ENCODE measurements around the gene GGA2.
"Not testable (repeated sequence)": the region's sequence is repeated elsewhere in the genome, so short reads cannot be mapped to it uniquely, and the experiment has no call there.

GGA2 gene

DNA sequence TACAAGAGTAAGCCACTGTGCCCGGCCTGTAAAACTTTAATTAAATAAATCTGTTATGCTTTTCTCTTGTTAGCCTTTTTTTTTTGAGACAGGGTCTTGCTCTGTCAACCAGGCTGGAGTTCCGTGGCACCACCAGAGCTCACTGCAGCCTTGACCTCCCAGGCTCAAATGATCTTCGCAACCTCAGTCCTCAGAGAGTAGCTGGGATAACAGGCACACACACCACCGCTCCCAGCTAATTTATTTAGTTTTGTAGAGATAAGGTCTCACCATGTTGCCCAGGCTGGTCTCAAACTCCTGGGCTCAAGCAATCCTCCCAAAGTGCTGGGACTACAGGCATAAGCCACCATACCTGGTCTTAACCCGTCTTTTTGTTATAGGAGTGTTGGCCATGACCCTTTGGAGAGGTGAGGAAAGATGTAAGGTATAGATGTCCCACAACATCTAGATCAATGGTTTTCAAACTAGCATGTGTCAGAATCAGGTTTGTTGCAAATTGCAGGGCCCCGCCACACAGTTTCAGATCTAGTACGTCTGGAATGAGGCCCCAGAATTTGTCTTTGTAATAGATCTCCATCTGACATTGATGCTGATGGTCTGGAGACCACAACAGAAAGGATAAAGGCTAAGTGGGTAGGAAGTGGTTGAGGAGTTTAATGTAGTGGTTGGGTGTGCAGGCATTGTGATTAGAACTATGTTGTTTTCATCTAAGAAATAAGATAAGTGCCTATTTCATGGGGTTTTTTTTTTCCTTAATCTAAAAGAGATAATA is 4.3 kb upstream of the GGA2 start:
- Histone ChIP-seq H3K4me3 (ENCODE audit: insufficient read depth in 1 of 2, low read depth in 1 of 2, low read length in 2 of 2) (no peak overlapping the region), H2BK15ac (ENCODE audit: low read depth, poor library complexity, severe bottlenecking) (no peak overlapping the region), H2BK5ac (ENCODE audit: low read depth, low read length, poor library complexity, severe bottlenecking) (no peak overlapping the region), H2AFZ (ENCODE audit: low read depth, low read length) (no peak overlapping the region), H2BK12ac (ENCODE audit: low read length in 2 of 2) (no peak overlapping the region), H3K27me3 (ENCODE audit: control insufficient read depth in 1 of 2, insufficient read depth in 1 of 2, low read length in 2 of 2) (no peaks in the 10 kb centered on the region), H3K4ac (ENCODE audit: low read depth in 1 of 2, low read length in 2 of 2) (no peak overlapping the region), H3K9ac (ENCODE audit: low read length) (no peak overlapping the region), H3K9me3 (ENCODE audit: control insufficient read depth, low read length) (no peaks in the 10 kb centered on the region), H3K27ac (ENCODE audit: low read length, poor library complexity, severe bottlenecking) (no peak overlapping the region), H3K36me3 (ENCODE audit: control insufficient read depth in 1 of 2, insufficient read depth in 2 of 2, low read depth in 1 of 2, low read length in 2 of 2) (peaks cover 10 to 21% of the 10 kb centered on the region in 2 experiments), H3K14ac (ENCODE audit: low read length in 2 of 2) (no peak overlapping the region), H2BK120ac (ENCODE audit: low read depth, low read length) (no peak overlapping the region), H3K18ac (ENCODE audit: low read depth in 1 of 2, low read length in 2 of 2) (no peak overlapping the region), H4K8ac (ENCODE audit: low read length) (no peak overlapping the region), H4K91ac (ENCODE audit: low read length) (no peak overlapping the region), H2AK5ac (ENCODE audit: low read length, severe bottlenecking) (no peak overlapping the region), H3K4me1 (ENCODE audit: control insufficient read depth, insufficient read depth, low read depth, low read length) (peaks cover 5% of the 10 kb centered on the region), H3K4me2 (ENCODE audit: low read length, poor library complexity, severe bottlenecking) (no peak overlapping the region), H3K23ac (ENCODE audit: low read length in 2 of 2) (no peak overlapping the region), H3K79me1 (replicated peaks; ENCODE audit: low read length, poor library complexity, severe bottlenecking) (peaks cover 1% of the 10 kb centered on the region)
- no peak for DNase-seq
- 90% methylated on average over 5 of the region's 7 CpGs for WGBS

DNA sequence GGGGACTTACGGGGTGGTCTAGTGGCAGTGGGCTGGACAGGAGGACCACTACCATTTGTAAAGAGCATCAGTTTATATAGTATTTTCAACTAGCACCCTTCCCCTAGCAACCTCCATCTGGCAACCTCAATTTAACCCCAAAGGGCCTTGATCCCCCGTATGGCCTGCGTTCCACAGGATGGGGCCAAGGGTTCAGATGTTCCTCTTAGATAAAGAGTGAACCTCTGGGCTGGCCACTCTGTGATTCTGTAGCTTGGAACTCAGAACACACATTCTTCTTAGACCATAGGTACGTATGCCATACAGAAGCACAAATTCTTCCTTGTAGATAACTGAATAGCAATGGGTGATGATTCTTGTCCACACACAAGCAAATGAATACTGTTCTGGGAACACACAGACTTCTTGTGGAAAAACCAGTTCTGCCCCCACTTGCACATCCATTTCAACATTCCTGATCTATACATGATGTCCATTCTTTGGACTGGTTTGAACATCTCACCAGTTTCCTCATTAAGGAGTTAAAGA is 1.9 kb upstream of the GGA2 start:
- Histone ChIP-seq H3K4ac (ENCODE audit: low read depth in 1 of 2, low read length in 2 of 2) (no peak overlapping the region), H3K9me3 (ENCODE audit: control insufficient read depth, low read length) (no peaks in the 10 kb centered on the region), H2BK15ac (ENCODE audit: low read depth, poor library complexity, severe bottlenecking) (no peak overlapping the region), H2BK5ac (ENCODE audit: low read depth, low read length, poor library complexity, severe bottlenecking) (no peak overlapping the region), H3K79me1 (replicated peaks; ENCODE audit: low read length, poor library complexity, severe bottlenecking) (no peaks in the 10 kb centered on the region), H2BK120ac (ENCODE audit: low read depth, low read length) (no peak overlapping the region), H2AK5ac (ENCODE audit: low read length, severe bottlenecking) (peak overlapping the region; percentile 82), H3K36me3 (ENCODE audit: control insufficient read depth in 1 of 2, insufficient read depth in 2 of 2, low read depth in 1 of 2, low read length in 2 of 2) (peaks cover 3 to 10% of the 10 kb centered on the region in 2 experiments), H4K8ac (ENCODE audit: low read length) (no peak overlapping the region), H2BK12ac (ENCODE audit: low read length in 2 of 2) (no peak overlapping the region), H2AFZ (ENCODE audit: low read depth, low read length) (no peak overlapping the region), H3K4me3 (ENCODE audit: insufficient read depth in 1 of 2, low read depth in 1 of 2, low read length in 2 of 2) (no peak overlapping the region), H3K27me3 (ENCODE audit: control insufficient read depth in 1 of 2, insufficient read depth in 1 of 2, low read length in 2 of 2) (no peaks in the 10 kb centered on the region), H3K27ac (ENCODE audit: low read length, poor library complexity, severe bottlenecking) (no peak overlapping the region), H3K9ac (ENCODE audit: low read length) (no peak overlapping the region), H3K18ac (ENCODE audit: low read depth in 1 of 2, low read length in 2 of 2) (no peak overlapping the region), H3K4me2 (ENCODE audit: low read length, poor library complexity, severe bottlenecking) (no peak overlapping the region), H3K14ac (ENCODE audit: low read length in 2 of 2) (no peak overlapping the region), H4K91ac (ENCODE audit: low read length) (no peak overlapping the region), H3K23ac (ENCODE audit: low read length in 2 of 2) (no peak overlapping the region), H3K4me1 (ENCODE audit: control insufficient read depth, insufficient read depth, low read depth, low read length) (peaks cover 16% of the 10 kb centered on the region)
- 99% methylated on average over 4 of the region's 4 CpGs for WGBS
- no peak for DNase-seq

DNA sequence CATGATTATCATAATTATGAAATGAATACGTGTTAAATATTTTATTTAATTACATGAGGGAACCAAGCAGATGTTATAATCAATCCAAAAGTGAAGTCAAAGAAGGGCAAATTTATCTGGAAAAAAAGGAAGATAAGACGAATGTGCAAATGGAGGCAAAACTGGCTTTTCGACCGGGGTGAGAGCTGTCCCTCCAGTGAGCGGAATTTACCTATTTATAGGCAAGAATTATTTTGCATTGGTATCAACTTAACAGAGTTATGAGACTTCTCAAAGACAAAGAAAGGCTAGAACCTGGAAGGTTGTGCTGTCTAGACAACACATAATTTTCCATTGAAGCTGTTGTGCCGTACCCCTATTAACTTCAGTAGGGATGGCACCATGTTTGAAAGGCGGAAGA is 1.4 kb upstream of the GGA2 start:
- no peak overlapping the region for H3K4ac ChIP-seq (ENCODE audit: low read depth in 1 of 2, low read length in 2 of 2)
- H3K36me3 ChIP-seq (ENCODE audit: control insufficient read depth in 1 of 2, insufficient read depth in 2 of 2, low read depth in 1 of 2, low read length in 2 of 2): peaks cover 3 to 10% of the 10 kb centered on the region in 2 experiments
- no peaks in the 10 kb centered on the region for H3K9me3 ChIP-seq (ENCODE audit: control insufficient read depth, low read length)
- H3K4me1 ChIP-seq (ENCODE audit: control insufficient read depth, insufficient read depth, low read depth, low read length): peaks cover 17% of the 10 kb centered on the region
- H2BK5ac ChIP-seq (ENCODE audit: low read depth, low read length, poor library complexity, severe bottlenecking): no peak overlapping the region
- WGBS: 85% methylated on average over 5 of the region's 7 CpGs
- H4K8ac ChIP-seq (ENCODE audit: low read length): no peak overlapping the region
- H3K18ac ChIP-seq (ENCODE audit: low read depth in 1 of 2, low read length in 2 of 2): no peak overlapping the region
- H4K91ac ChIP-seq (ENCODE audit: low read length): no peak overlapping the region
- no peak overlapping the region for H2BK12ac ChIP-seq (ENCODE audit: low read length in 2 of 2)
- H3K9ac ChIP-seq (ENCODE audit: low read length): no peak overlapping the region
- H3K14ac ChIP-seq (ENCODE audit: low read length in 2 of 2): no peak overlapping the region
- no peak overlapping the region for H2AK5ac ChIP-seq (ENCODE audit: low read length, severe bottlenecking)
- no peak for DNase-seq
- H2AFZ ChIP-seq (ENCODE audit: low read depth, low read length): no peak overlapping the region
- H3K79me1 ChIP-seq (replicated peaks; ENCODE audit: low read length, poor library complexity, severe bottlenecking): no peaks in the 10 kb centered on the region
- H3K23ac ChIP-seq (ENCODE audit: low read length in 2 of 2): no peak overlapping the region
- no peaks in the 10 kb centered on the region for H3K27me3 ChIP-seq (ENCODE audit: control insufficient read depth in 1 of 2, insufficient read depth in 1 of 2, low read length in 2 of 2)
- H2BK15ac ChIP-seq (ENCODE audit: low read depth, poor library complexity, severe bottlenecking): no peak overlapping the region
- H3K4me2 ChIP-seq (ENCODE audit: low read length, poor library complexity, severe bottlenecking): no peak overlapping the region
- H3K27ac ChIP-seq (ENCODE audit: low read length, poor library complexity, severe bottlenecking): no peak overlapping the region
- H2BK120ac ChIP-seq (ENCODE audit: low read depth, low read length): no peak overlapping the region
- H3K4me3 ChIP-seq (ENCODE audit: insufficient read depth in 1 of 2, low read depth in 1 of 2, low read length in 2 of 2): no peak overlapping the region

DNA sequence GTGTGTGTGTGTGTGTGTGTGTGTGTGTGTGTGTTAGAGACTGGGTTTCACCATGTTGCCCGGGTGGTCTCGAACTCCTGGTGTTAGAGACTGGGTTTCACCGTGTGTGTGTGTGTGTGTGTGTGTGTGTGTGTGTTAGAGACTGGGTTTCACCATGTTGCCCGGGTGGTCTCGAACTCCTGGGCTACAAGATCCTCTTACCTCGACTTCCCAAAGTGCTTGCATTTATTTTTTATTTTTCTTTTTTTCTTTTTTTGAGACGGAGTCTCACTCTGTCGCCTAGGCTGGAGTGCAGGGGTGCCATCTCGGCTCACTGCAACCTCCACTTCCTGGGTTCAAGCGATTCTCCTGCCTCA is 599 bp upstream of the GGA2 start:
- DNase-seq; H3K4ac ChIP-seq (ENCODE audit: low read depth in 1 of 2, low read length in 2 of 2); H3K9me3 ChIP-seq (ENCODE audit: control insufficient read depth, low read length); H2BK15ac ChIP-seq (ENCODE audit: low read depth, poor library complexity, severe bottlenecking); H3K27ac ChIP-seq (ENCODE audit: low read length, poor library complexity, severe bottlenecking); H4K91ac ChIP-seq (ENCODE audit: low read length); H2AK5ac ChIP-seq (ENCODE audit: low read length, severe bottlenecking); H3K79me1 ChIP-seq (replicated peaks; ENCODE audit: low read length, poor library complexity, severe bottlenecking); H2BK120ac ChIP-seq (ENCODE audit: low read depth, low read length); H2BK5ac ChIP-seq (ENCODE audit: low read depth, low read length, poor library complexity, severe bottlenecking); H3K27me3 ChIP-seq (ENCODE audit: control insufficient read depth in 1 of 2, insufficient read depth in 1 of 2, low read length in 2 of 2); H3K23ac ChIP-seq (ENCODE audit: low read length in 2 of 2); H3K14ac ChIP-seq (ENCODE audit: low read length in 2 of 2): not testable (repeated sequence)
- Histone ChIP-seq H2AFZ (ENCODE audit: low read depth, low read length) (peak overlapping the region; percentile 79), H3K18ac (ENCODE audit: low read depth in 1 of 2, low read length in 2 of 2) (peak overlapping the region in 1 of 2 experiments; percentile 95), H3K4me1 (ENCODE audit: control insufficient read depth, insufficient read depth, low read depth, low read length) (peaks cover 24% of the 10 kb centered on the region), H3K9ac (ENCODE audit: low read length) (peak overlapping the region; percentile 88), H3K4me3 (ENCODE audit: insufficient read depth in 1 of 2, low read depth in 1 of 2, low read length in 2 of 2) (peak overlapping the region in 1 of 2 experiments; percentile 86), H3K4me2 (ENCODE audit: low read length, poor library complexity, severe bottlenecking) (peak overlapping the region; percentile 76), H4K8ac (ENCODE audit: low read length) (peak overlapping the region; percentile 54), H3K36me3 (ENCODE audit: control insufficient read depth in 1 of 2, insufficient read depth in 2 of 2, low read depth in 1 of 2, low read length in 2 of 2) (peaks cover 3 to 10% of the 10 kb centered on the region in 2 experiments), H2BK12ac (ENCODE audit: low read length in 2 of 2) (peak overlapping the region in 1 of 2 experiments; percentile 89)
- WGBS: 90% methylated on average over 10 of the region's 10 CpGs
